SU-DHL-6 (cell line): ENCODE results near the gene NACC2.
"Not testable (repeated sequence)": the region's sequence is repeated elsewhere in the genome, so short reads cannot be mapped to it uniquely, and the experiment has no call there.

ENCODE experiments used
- CTCF ChIP-seq: fragments of 200-600 bp; sonication (generic); IDR thresholded peaks from one replicate; pipeline ENCODE4 v1.5.1; 2017; ENCODE audit warnings: antibody characterized with exemption, mild to moderate bottlenecking, low read length, moderate library complexity; ENCODE audit not compliant: insufficient read depth, poor library complexity, severe bottlenecking
- EZH2phosphoT487 ChIP-seq: fragments of 200-600 bp; sonication (generic), shearing (Covaris generic); conservative IDR thresholded peaks from 2 replicates; pipeline ENCODE4 v1.6.1; 2018; ENCODE audit warnings: mild to moderate bottlenecking, antibody characterized with exemption, low read length, moderate library complexity, mixed read lengths

- TF ChIP-seq CTCF, EZH2phosphoT487: not testable (repeated sequence)
Observed at GRCh38 chr9:136061916-136062315, 33.2 kb downstream of the NACC2 start.
